GM23338 (cell line): ENCODE measurements around the gene BGLAP. TPM values are rescaled to one million over a fixed set of nuclear protein-coding genes. Genes with fewer than 3 reads are reported as not detected.

Experiments used
- ATAC-seq: fragments of 200-7000 bp; cut with Tn5 transposase; 3 replicates; pipeline ENCODE4 v1.9.1; 2020
- DNase-seq: peaks from one replicate; pipeline ENCODE4 v3.0.0-alpha.2; 2015; ENCODE audit warnings: low spot score
- H2AFZ ChIP-seq: fragments of 200-600 bp; sonication (generic); 2 replicates; pipeline ENCODE4 v1.8.0; 2016; ENCODE audit warnings: antibody characterized with exemption, mild to moderate bottlenecking, moderate library complexity
- H3F3A ChIP-seq: fragments of 200-600 bp; sonication (generic); replicated peaks from 2 replicates; pipeline ENCODE4 v1.8.0; 2017; ENCODE audit warnings: antibody characterized with exemption, mixed run types, low read depth
- H3K27ac ChIP-seq: fragments of 200-600 bp; sonication (generic); 2 replicates; pipeline ENCODE4 v1.6.1; 2016; ENCODE audit warnings: low read depth
- H3K27me3 ChIP-seq: fragments of 200-600 bp; sonication (generic); 2 replicates; pipeline ENCODE4 v1.8.0; 2016; ENCODE audit warnings: mild to moderate bottlenecking, mixed run types, moderate library complexity; ENCODE audit not compliant: insufficient read depth
- H3K36me3 ChIP-seq: fragments of 200-600 bp; sonication (generic); 2 replicates; pipeline ENCODE4 v1.8.0; 2016; ENCODE audit warnings: mild to moderate bottlenecking; ENCODE audit not compliant: insufficient read depth
- H3K4me1 ChIP-seq: fragments of 200-600 bp; sonication (generic); 2 replicates; pipeline ENCODE4 v1.8.0; 2016; ENCODE audit warnings: mild to moderate bottlenecking, moderate library complexity; ENCODE audit not compliant: insufficient read depth
- H3K4me2 ChIP-seq: fragments of 200-600 bp; sonication (generic); 2 replicates; pipeline ENCODE4 v1.7.1; 2017; ENCODE audit warnings: mixed run types
- H3K4me3 ChIP-seq: fragments of 200-600 bp; sonication (generic); 2 replicates; pipeline ENCODE4 v1.6.1; 2016; ENCODE audit warnings: mixed run types
- H3K79me2 ChIP-seq: fragments of 200-600 bp; sonication (generic); replicated peaks from 2 replicates; pipeline ENCODE4 v1.8.0; 2017; ENCODE audit warnings: mild to moderate bottlenecking; ENCODE audit not compliant: insufficient read depth
- H3K9me2 ChIP-seq: fragments of 200-600 bp; sonication (generic); 2 replicates; pipeline ENCODE4 v1.8.0; 2017; ENCODE audit not compliant: insufficient read depth
- H4K20me1 ChIP-seq: fragments of 200-600 bp; sonication (generic); replicated peaks from 2 replicates; pipeline ENCODE4 v1.8.0; 2017; ENCODE audit warnings: mild to moderate bottlenecking; ENCODE audit not compliant: insufficient read depth
- H3K27ac Mint-ChIP-seq: 2 replicates; pipeline ENCODE4 v1.8.0; 2020; ENCODE audit warnings: inconsistent platforms, mild to moderate bottlenecking, moderate library complexity, mixed read lengths
- H3K27me3 Mint-ChIP-seq: 3 replicates; pipeline ENCODE4 v1.8.0; 2022; ENCODE audit warnings: low read depth, mild to moderate bottlenecking, moderate library complexity, mixed read lengths, inconsistent platforms; ENCODE audit not compliant: insufficient read depth, poor library complexity
- H3K36me3 Mint-ChIP-seq: 3 replicates; pipeline ENCODE4 v1.8.0; 2021; ENCODE audit warnings: low read depth, mild to moderate bottlenecking, inconsistent platforms, moderate library complexity, mixed read lengths
- H3K4me1 Mint-ChIP-seq: 3 replicates; pipeline ENCODE4 v1.8.0; 2020; ENCODE audit warnings: mild to moderate bottlenecking, inconsistent platforms, mixed read lengths
- H3K4me3 Mint-ChIP-seq: 3 replicates; pipeline ENCODE4 v1.8.0; 2021; ENCODE audit warnings: moderate library complexity, mild to moderate bottlenecking, inconsistent platforms, mixed read lengths
- H3K9me3 Mint-ChIP-seq: 3 replicates; pipeline ENCODE4 v1.8.0; 2020; ENCODE audit warnings: moderate library complexity, mild to moderate bottlenecking, inconsistent platforms, mixed read lengths
- CREB1 ChIP-seq: fragments of 250-450 bp; sonication (Bioruptor Pico); IDR thresholded peaks from 2 replicates; pipeline ENCODE4 v1.5.0; 2020; ENCODE audit warnings: low read depth, mild to moderate bottlenecking, moderate library complexity
- CTCF ChIP-seq, 2 experiments: fragments of 200-600 bp in 1 of 2; sonication (generic) in 1 of 2; conservative IDR thresholded peaks; 2 replicates each; pipeline versions ENCODE4 v1.5.1 to v1.6.1; 2016 to 2017; ENCODE audit warnings: antibody characterized with exemption in 2 of 2, low read depth in 2 of 2, mild to moderate bottlenecking in 2 of 2, moderate library complexity in 1 of 2
- ETS1 ChIP-seq: IDR thresholded peaks from 2 replicates; pipeline ENCODE4 v1.6.1; 2016; ENCODE audit warnings: antibody characterized with exemption
- EZH2 ChIP-seq: fragments of 200-600 bp; sonication (generic); IDR thresholded peaks from one replicate; pipeline ENCODE4 v1.8.0; 2017; ENCODE audit warnings: antibody characterized with exemption, mild to moderate bottlenecking, low read depth; ENCODE audit not compliant: unreplicated experiment
- EZH2phosphoT487 ChIP-seq: fragments of 200-600 bp; sonication (generic); IDR thresholded peaks from one replicate; pipeline ENCODE4 v1.8.1; 2018; ENCODE audit warnings: antibody characterized with exemption; ENCODE audit not compliant: unreplicated experiment
- JUNB ChIP-seq: IDR thresholded peaks from one replicate; pipeline ENCODE4 v1.6.1; 2016; ENCODE audit warnings: antibody characterized with exemption; ENCODE audit not compliant: unreplicated experiment
- NANOG ChIP-seq: IDR thresholded peaks from 2 replicates; pipeline ENCODE4 v1.6.1; 2016; ENCODE audit warnings: antibody characterized with exemption, borderline replicate concordance
- POLR2AphosphoS5 ChIP-seq: IDR thresholded peaks from 2 replicates; pipeline ENCODE4 v1.6.1; 2016; ENCODE audit warnings: antibody characterized with exemption, low read depth
- REST ChIP-seq: IDR thresholded peaks from one replicate; pipeline ENCODE4 v1.6.1; 2018; ENCODE audit warnings: antibody characterized with exemption; ENCODE audit not compliant: unreplicated experiment
- STAT1 ChIP-seq: IDR thresholded peaks from one replicate; pipeline ENCODE4 v1.6.1; 2016; ENCODE audit warnings: antibody characterized with exemption; ENCODE audit not compliant: unreplicated experiment
- ZNF114 ChIP-seq: fragments of 250-450 bp; sonication (Bioruptor Pico); IDR thresholded peaks from 2 replicates; pipeline ENCODE4 v1.5.0; 2020; ENCODE audit warnings: mild to moderate bottlenecking, moderate library complexity
- ZNF331 ChIP-seq: fragments of 250-450 bp; sonication (Bioruptor Pico); IDR thresholded peaks from 2 replicates; pipeline ENCODE4 v1.5.0; 2020; ENCODE audit warnings: low read depth, mild to moderate bottlenecking, moderate library complexity
- ZNF462 ChIP-seq: fragments of 250-450 bp; sonication (Bioruptor Pico); IDR thresholded peaks from 2 replicates; pipeline ENCODE4 v1.5.0; 2020; ENCODE audit warnings: mild to moderate bottlenecking, moderate library complexity
- polyA plus RNA-seq: library from polyadenylated mRNA; unstranded; fragments of >200 nt; fragmentation: Nextera tagmentation; extraction: Ambion mirVana; gene quantifications from 2 replicates; pipeline ENCODE4 v1.2.1, GENCODE V29; 2016
- total RNA-seq: library from RNA; depleted of rRNA; stranded (reverse); fragments of >200 nt; shearing (Covaris generic); gene quantifications from 2 replicates; pipeline ENCODE4 v1.2.3, GENCODE V29; 2014

The BGLAP gene
- total and polyA plus RNA-seq, 2 experiments from 2014 or later: 0.36 to 0.42 TPM

GRCh38 chr1:156228501-156228900 lies 13.5 kb upstream of the BGLAP start:
- Histone ChIP-seq H3K4me3 (no peak overlapping the region), H3K36me3 (peaks cover 16% of the 10 kb centered on the region; the same call in 1 of the 2 replicates), H3F3A (peaks cover 24% of the 10 kb centered on the region), H3K27ac (no peak overlapping the region), H4K20me1 (no peaks in the 10 kb centered on the region), H3K79me2 (0 out of 2 replicates have a peak, but pooled peaks cover 5% of the 10 kb centered on the region), H3K4me2 (no peak overlapping the region), H2AFZ (no peak overlapping the region), H3K9me2 (no peaks in the 10 kb centered on the region), H3K4me1 (no peaks in the 10 kb centered on the region), H3K27me3 (no peaks in the 10 kb centered on the region)
- H3K27ac Mint-ChIP-seq: no peak overlapping the region
- DNase-seq: no peak
- TF ChIP-seq ZNF331: no peak
- no peak for TF ChIP-seq CTCF (conservative IDR thresholded peaks at IDR 0.05; ENCODE audit: low read depth in 2 of 2)
- no peak for TF ChIP-seq STAT1
- TF ChIP-seq POLR2AphosphoS5: no peak
- TF ChIP-seq JUNB: no peak
- TF ChIP-seq ZNF462 (CRISPR knock-in tag): no peak
- no peak for TF ChIP-seq CREB1 (CRISPR knock-in tag)
- TF ChIP-seq REST: no peak
- TF ChIP-seq EZH2phosphoT487: no peak
- no peak for TF ChIP-seq EZH2
- no peak for TF ChIP-seq ZNF114 (CRISPR knock-in tag)
- no peak for TF ChIP-seq NANOG
- no peak for TF ChIP-seq ETS1
- H3K9me3 Mint-ChIP-seq: no peaks in the 10 kb centered on the region
- no peak overlapping the region for H3K4me3 Mint-ChIP-seq
- H3K36me3 Mint-ChIP-seq: peaks cover 34% of the 10 kb centered on the region
- ATAC-seq: no peak
- peaks cover 6% of the 10 kb centered on the region for H3K27me3 Mint-ChIP-seq
- H3K4me1 Mint-ChIP-seq: peaks cover 4% of the 10 kb centered on the region; the same call in 2 of the 3 replicates
